ENCODE measurements around the gene CDC42BPA.

DNA sequence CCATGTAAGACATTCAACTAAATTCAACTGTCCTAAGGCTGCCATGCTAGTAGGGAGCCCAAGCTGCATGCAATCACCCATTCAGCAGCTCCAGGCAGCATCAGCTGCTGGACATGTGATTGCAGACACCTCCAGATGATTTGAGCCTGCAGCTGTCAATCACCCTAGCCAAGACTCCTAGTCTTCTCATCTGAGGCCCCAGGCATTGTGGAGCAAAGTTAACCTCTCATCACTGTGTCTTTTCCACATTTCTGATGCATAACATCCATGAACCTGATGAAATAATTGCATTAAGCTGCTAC, 5.6 kb upstream of the CDC42BPA start:
- TF ChIP-seq, protein P1, sequence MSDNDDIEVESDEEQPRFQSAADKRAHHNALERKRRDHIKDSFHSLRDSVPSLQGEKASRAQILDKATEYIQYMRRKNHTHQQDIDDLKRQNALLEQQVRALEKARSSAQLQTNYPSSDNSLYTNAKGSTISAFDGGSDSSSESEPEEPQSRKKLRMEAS (CRISPR knock-in tag; IDR thresholded peaks at IDR 0.05): no peak
- TF ChIP-seq NR2C2 (CRISPR knock-in tag; IDR thresholded peaks at IDR 0.05) (no peak), CTCF (IDR thresholded peaks at IDR 0.05) (no peak), ESRRA (CRISPR knock-in tag; IDR thresholded peaks at IDR 0.05; ENCODE audit: borderline replicate concordance) (no peak), AFF4 (CRISPR knock-in tag; IDR thresholded peaks at IDR 0.05; ENCODE audit: borderline replicate concordance) (no peak), CREB1 (CRISPR knock-in tag; IDR thresholded peaks at IDR 0.05) (no peak), E2F5 (CRISPR knock-in tag; IDR thresholded peaks at IDR 0.05) (no peak)
